ENCODE measurements around the gene ANKRD29.

ANKRD29 gene

GRCh38 chr18:23553887-23554286, 108.8 kb downstream of the ANKRD29 start:
- peaks cover 8 to 73% (median 58%) of the 10 kb centered on the region in 4 experiments for H3K36me3 ChIP-seq (ENCODE audit: control insufficient read depth in 4 of 4, insufficient read depth in 4 of 4, low read length in 3 of 4)
- H3K4me1 ChIP-seq (ENCODE audit: control extremely low read depth in 1 of 4, control insufficient read depth in 4 of 4, insufficient read depth in 4 of 4, low read length in 3 of 4): no peaks in the 10 kb centered on the region
- WGBS (ENCODE audit: insufficient coverage): 93% methylated on average over 5 of the region's 6 CpGs
- ChIA-PET CTCF (interaction anchor here (0.9 to 1.3 kb wide), 3 partner anchors 40 to 149 kb away, joined by 3 read pairs; no protein-coding TSS in a partner anchor), POLR2A (no interaction called here)
- no peak for DNase-seq
- H3K27ac ChIP-seq (ENCODE audit: insufficient read depth in 1 of 2, low read depth in 1 of 2, low read length in 2 of 2, poor library complexity in 1 of 2, severe bottlenecking in 2 of 2): no peak overlapping the region
- H3K27me3 ChIP-seq (replicated peaks in 2 of 5; ENCODE audit: control insufficient read depth in 4 of 5, insufficient read depth in 5 of 5, low read length in 4 of 5): no peaks in the 10 kb centered on the region
- H3K9me3 ChIP-seq (ENCODE audit: control extremely low read depth in 1 of 5, control insufficient read depth in 4 of 5, insufficient read depth in 2 of 5, low read depth in 1 of 5, low read length in 4 of 5): no peaks in the 10 kb centered on the region
- no peak overlapping the region for H3K4me3 ChIP-seq (ENCODE audit: control insufficient read depth in 1 of 7, extremely low read depth in 1 of 7, insufficient read depth in 4 of 7, low read depth in 2 of 7, low read length in 6 of 7)

DNA sequence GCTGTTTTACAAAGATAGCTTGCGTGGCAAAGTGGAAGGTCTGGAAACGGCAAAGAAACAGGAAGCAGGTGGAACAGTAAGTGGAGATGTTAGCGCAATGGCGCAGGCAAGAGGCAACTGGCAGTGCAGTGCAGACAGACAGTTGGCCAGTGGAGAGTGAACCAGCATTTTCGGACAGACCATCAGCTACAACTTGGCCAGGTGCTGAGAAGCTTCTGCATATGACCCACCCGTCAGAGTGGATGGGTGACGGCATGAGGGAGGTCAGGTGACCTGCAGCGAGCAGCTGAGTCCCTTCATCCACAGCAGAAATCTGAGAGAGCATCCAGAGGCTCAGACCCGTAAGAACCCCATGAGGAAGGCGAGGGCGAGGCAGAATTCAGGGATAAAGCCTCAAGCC, 110.2 kb downstream of the ANKRD29 start:
- peaks cover 11 to 72% (median 56%) of the 10 kb centered on the region in 4 experiments for H3K36me3 ChIP-seq (ENCODE audit: control insufficient read depth in 4 of 4, insufficient read depth in 4 of 4, low read length in 3 of 4)
- no peak overlapping the region for H3K27ac ChIP-seq (ENCODE audit: insufficient read depth in 1 of 2, low read depth in 1 of 2, low read length in 2 of 2, poor library complexity in 1 of 2, severe bottlenecking in 2 of 2)
- no peaks in the 10 kb centered on the region for H3K27me3 ChIP-seq (replicated peaks in 2 of 5; ENCODE audit: control insufficient read depth in 4 of 5, insufficient read depth in 5 of 5, low read length in 4 of 5)
- H3K4me1 ChIP-seq (ENCODE audit: control extremely low read depth in 1 of 4, control insufficient read depth in 4 of 4, insufficient read depth in 4 of 4, low read length in 3 of 4): peaks cover 0 to 5% (median 0%) of the 10 kb centered on the region in 4 experiments
- ChIA-PET POLR2A (no interaction called here), CTCF (interaction anchor here (1.2 to 1.4 kb wide), 3 partner anchors 15 to 36 kb away, joined by 3 to 4 read pairs (median 3); no protein-coding TSS in a partner anchor)
- no peak overlapping the region for H3K4me3 ChIP-seq (ENCODE audit: control insufficient read depth in 1 of 7, extremely low read depth in 1 of 7, insufficient read depth in 4 of 7, low read depth in 2 of 7, low read length in 6 of 7)
- no peak for DNase-seq
- 84% methylated on average over 11 of the region's 11 CpGs for WGBS (ENCODE audit: insufficient coverage)
- no peaks in the 10 kb centered on the region for H3K9me3 ChIP-seq (ENCODE audit: control extremely low read depth in 1 of 5, control insufficient read depth in 4 of 5, insufficient read depth in 2 of 5, low read depth in 1 of 5, low read length in 4 of 5)

DNA sequence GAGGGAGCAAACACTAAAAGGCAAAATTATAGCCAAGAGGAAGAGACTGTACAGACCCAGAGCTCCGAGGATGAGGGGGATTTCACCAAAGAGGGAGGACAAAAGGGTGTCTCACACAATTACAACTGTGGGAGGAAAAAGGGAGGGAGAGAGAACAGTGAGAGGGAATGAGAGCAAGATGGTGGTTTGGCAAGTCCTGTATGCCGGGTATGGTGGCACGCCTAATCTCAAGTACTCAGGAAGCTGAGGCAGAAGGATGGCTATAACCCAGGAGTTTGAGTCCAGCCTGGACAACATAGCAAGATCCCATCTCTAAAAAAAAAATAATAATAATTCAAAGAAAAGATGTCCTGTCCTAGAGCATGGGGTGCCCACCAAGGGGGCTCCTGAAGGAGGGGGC, 110.7 kb downstream of the ANKRD29 start:
- CTCF ChIA-PET: interaction anchor here (1.2 to 1.4 kb wide), 3 partner anchors 15 to 36 kb away, joined by 3 to 4 read pairs (median 3); no protein-coding TSS in a partner anchor
- Histone ChIP-seq H3K4me1 (ENCODE audit: control extremely low read depth in 1 of 4, control insufficient read depth in 4 of 4, insufficient read depth in 4 of 4, low read length in 3 of 4) (peaks cover 0 to 5% (median 0%) of the 10 kb centered on the region in 4 experiments), H3K4me3 (ENCODE audit: control insufficient read depth in 1 of 7, extremely low read depth in 1 of 7, insufficient read depth in 4 of 7, low read depth in 2 of 7, low read length in 6 of 7) (no peak overlapping the region), H3K36me3 (ENCODE audit: control insufficient read depth in 4 of 4, insufficient read depth in 4 of 4, low read length in 3 of 4) (peaks cover 11 to 72% (median 55%) of the 10 kb centered on the region in 4 experiments), H3K27ac (ENCODE audit: insufficient read depth in 1 of 2, low read depth in 1 of 2, low read length in 2 of 2, poor library complexity in 1 of 2, severe bottlenecking in 2 of 2) (no peak overlapping the region), H3K9me3 (ENCODE audit: control extremely low read depth in 1 of 5, control insufficient read depth in 4 of 5, insufficient read depth in 2 of 5, low read depth in 1 of 5, low read length in 4 of 5) (no peaks in the 10 kb centered on the region), H3K27me3 (replicated peaks in 2 of 5; ENCODE audit: control insufficient read depth in 4 of 5, insufficient read depth in 5 of 5, low read length in 4 of 5) (no peaks in the 10 kb centered on the region)
- POLR2A ChIA-PET: no interaction called here
- DNase-seq: no peak
- WGBS (ENCODE audit: insufficient coverage): 89% methylated on average over 1 of the region's 3 CpGs

DNA sequence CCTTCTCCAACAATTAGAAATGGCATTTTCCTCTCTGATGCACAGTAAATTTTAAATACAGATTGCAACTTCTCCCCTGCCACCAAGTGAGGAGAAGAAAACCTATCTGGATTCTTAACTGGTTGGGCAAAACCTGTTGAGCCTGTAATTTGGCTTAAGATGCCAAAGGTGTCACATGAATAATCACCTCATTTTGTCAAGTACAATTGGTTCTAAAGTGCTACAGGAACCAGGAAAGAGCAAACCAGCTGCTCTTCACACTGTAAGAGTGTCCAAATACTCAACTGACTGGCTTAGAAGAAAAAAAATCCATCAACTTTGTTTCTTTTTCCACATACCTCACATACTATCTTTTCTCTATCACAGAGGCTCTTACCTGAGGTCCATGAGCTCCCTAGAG, 111.8 kb downstream of the ANKRD29 start:
- H3K27ac ChIP-seq (ENCODE audit: insufficient read depth in 1 of 2, low read depth in 1 of 2, low read length in 2 of 2, poor library complexity in 1 of 2, severe bottlenecking in 2 of 2): no peak overlapping the region
- peaks cover 11 to 70% (median 48%) of the 10 kb centered on the region in 4 experiments for H3K36me3 ChIP-seq (ENCODE audit: control insufficient read depth in 4 of 4, insufficient read depth in 4 of 4, low read length in 3 of 4)
- DNase-seq: no peak
- peaks cover 0 to 7% (median 0%) of the 10 kb centered on the region in 4 experiments for H3K4me1 ChIP-seq (ENCODE audit: control extremely low read depth in 1 of 4, control insufficient read depth in 4 of 4, insufficient read depth in 4 of 4, low read length in 3 of 4)
- CTCF ChIA-PET: no interaction called here
- H3K27me3 ChIP-seq (replicated peaks in 2 of 5; ENCODE audit: control insufficient read depth in 4 of 5, insufficient read depth in 5 of 5, low read length in 4 of 5): no peaks in the 10 kb centered on the region
- H3K9me3 ChIP-seq (ENCODE audit: control extremely low read depth in 1 of 5, control insufficient read depth in 4 of 5, insufficient read depth in 2 of 5, low read depth in 1 of 5, low read length in 4 of 5): no peaks in the 10 kb centered on the region
- H3K4me3 ChIP-seq (ENCODE audit: control insufficient read depth in 1 of 7, extremely low read depth in 1 of 7, insufficient read depth in 4 of 7, low read depth in 2 of 7, low read length in 6 of 7): no peak overlapping the region
- POLR2A ChIA-PET: no interaction called here
